Tibial artery (tissue), 4 donors: ENCODE results near the gene ZGLP1.

Experiments used
- DNase-seq, 2 donors: peaks; one replicate each; pipeline ENCODE4 v3.0.0-alpha.2; 2019
- H3K27ac ChIP-seq, 2 donors: fragments of 200-600 bp; sonication (generic) in 1 of 2; 1 replicate in 1 of 2; 2 replicates in 1 of 2; pipeline ENCODE4 v1.5.1; 2018 to 2019; ENCODE audit warnings: mild to moderate bottlenecking in 1 of 2
- H3K27me3 ChIP-seq, 2 donors: fragments of 200-600 bp; sonication (generic) in 1 of 2; one replicate each; pipeline versions ENCODE4 v1.5.1 to v1.6.0; 2016 to 2019
- H3K36me3 ChIP-seq, 3 donors: fragments of 200-600 bp; sonication (generic) in 2 of 3; one replicate each; pipeline ENCODE4 v1.5.1; 2016 to 2019; ENCODE audit warnings: mild to moderate bottlenecking in 2 of 3
- H3K4me1 ChIP-seq, 4 donors: fragments of 200-600 bp; sonication (generic) in 2 of 4; 1 replicate in 3 of 4; 2 replicates in 1 of 4; pipeline ENCODE4 v1.5.1; 2016 to 2019
- H3K4me3 ChIP-seq, 2 donors: fragments of 200-600 bp; sonication (generic) in 1 of 2; 1 replicate in 1 of 2; 2 replicates in 1 of 2; pipeline ENCODE4 v1.5.1; 2018 to 2019; ENCODE audit warnings: mild to moderate bottlenecking in 2 of 2
- H3K9me3 ChIP-seq, 3 donors: fragments of 200-600 bp; sonication (generic) in 1 of 3; one replicate each; pipeline ENCODE4 v1.5.1; 2016 to 2019
- intact Hi-C: fragments of 100-400 bp; cut with DNase I; formaldehyde crosslinking; loops from one replicate; pipeline ENCODE4 v1.15.0; 2023; ENCODE audit warnings: low total_unique reads
- TF ChIP-seq, protein P1 (sequence below), 2 experiments: fragments of 200-600 bp in 1 of 2; fragments of 450-650 bp in 1 of 2; IDR thresholded peaks; one replicate each; pipeline ENCODE4 v1.5.1; 2017 to 2019; ENCODE audit warnings: antibody characterized with exemption in 2 of 2, mild to moderate bottlenecking in 1 of 2, moderate library complexity in 1 of 2

The ZGLP1 gene

GRCh38 chr19:10258080-10258710 is 51.4 kb downstream of the ZGLP1 start:
- no peaks in the 10 kb centered on the region for H3K27me3 ChIP-seq

GRCh38 chr19:10256970-10257615 is 52.5 kb downstream of the ZGLP1 start:
- Histone ChIP-seq H3K9me3 (no peaks in the 10 kb centered on the region), H3K36me3 (peaks cover 21 to 61% (median 48%) of the 10 kb centered on the region in 3 donors), H3K4me1 (peaks cover 0 to 10% (median 9%) of the 10 kb centered on the region in 4 donors), H3K27me3 (no peaks in the 10 kb centered on the region), H3K4me3 (no peak overlapping the region), H3K27ac (no peak overlapping the region)
- intact Hi-C loops: no loop called here
- TF ChIP-seq, protein P1, sequence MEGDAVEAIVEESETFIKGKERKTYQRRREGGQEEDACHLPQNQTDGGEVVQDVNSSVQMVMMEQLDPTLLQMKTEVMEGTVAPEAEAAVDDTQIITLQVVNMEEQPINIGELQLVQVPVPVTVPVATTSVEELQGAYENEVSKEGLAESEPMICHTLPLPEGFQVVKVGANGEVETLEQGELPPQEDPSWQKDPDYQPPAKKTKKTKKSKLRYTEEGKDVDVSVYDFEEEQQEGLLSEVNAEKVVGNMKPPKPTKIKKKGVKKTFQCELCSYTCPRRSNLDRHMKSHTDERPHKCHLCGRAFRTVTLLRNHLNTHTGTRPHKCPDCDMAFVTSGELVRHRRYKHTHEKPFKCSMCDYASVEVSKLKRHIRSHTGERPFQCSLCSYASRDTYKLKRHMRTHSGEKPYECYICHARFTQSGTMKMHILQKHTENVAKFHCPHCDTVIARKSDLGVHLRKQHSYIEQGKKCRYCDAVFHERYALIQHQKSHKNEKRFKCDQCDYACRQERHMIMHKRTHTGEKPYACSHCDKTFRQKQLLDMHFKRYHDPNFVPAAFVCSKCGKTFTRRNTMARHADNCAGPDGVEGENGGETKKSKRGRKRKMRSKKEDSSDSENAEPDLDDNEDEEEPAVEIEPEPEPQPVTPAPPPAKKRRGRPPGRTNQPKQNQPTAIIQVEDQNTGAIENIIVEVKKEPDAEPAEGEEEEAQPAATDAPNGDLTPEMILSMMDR (IDR thresholded peaks at IDR 0.05): no peak
- no peak for DNase-seq

More at GRCh38 chr19:10258080-10258710, 51.4 kb downstream of the ZGLP1 start:
- Histone ChIP-seq H3K36me3 (peaks cover 21 to 61% (median 48%) of the 10 kb centered on the region in 3 donors), H3K4me1 (peaks cover 0 to under 1% (median 0%) of the 10 kb centered on the region in 4 donors), H3K4me3 (no peak overlapping the region), H3K9me3 (no peaks in the 10 kb centered on the region), H3K27ac (no peak overlapping the region)
- intact Hi-C loops: no loop called here
- DNase-seq: no peak
- TF ChIP-seq, protein P1 (IDR thresholded peaks at IDR 0.05): no peak

DNA sequence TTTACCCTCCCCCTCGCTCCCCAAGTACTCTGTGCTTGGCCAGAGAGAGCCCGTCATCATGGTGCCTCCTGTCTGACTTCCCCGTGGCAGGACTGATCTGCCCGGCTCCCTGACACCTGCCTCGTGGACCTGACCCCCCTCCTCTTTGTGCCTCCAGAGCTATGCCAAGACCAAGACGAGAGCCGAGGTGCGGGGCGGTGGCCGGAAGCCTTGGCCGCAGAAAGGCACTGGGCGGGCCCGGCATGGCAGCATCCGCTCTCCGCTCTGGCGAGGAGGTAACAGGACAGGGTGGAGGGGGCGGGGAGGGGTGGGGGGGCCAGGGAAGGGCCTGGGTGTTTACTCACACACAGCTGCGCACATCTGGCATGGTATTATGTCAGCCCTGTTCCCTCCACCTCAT is 53.1 kb downstream of the ZGLP1 start:
- TF ChIP-seq, protein P1 (IDR thresholded peaks at IDR 0.05): no peak
- no peaks in the 10 kb centered on the region for H3K27me3 ChIP-seq
- H3K4me3 ChIP-seq: no peak overlapping the region
- no peaks in the 10 kb centered on the region for H3K9me3 ChIP-seq
- H3K36me3 ChIP-seq: peaks cover 21 to 61% (median 48%) of the 10 kb centered on the region in 3 donors
- no peak for DNase-seq
- H3K27ac ChIP-seq: no peak overlapping the region
- intact Hi-C loops: no loop called here
- peaks cover 0 to 11% (median 9%) of the 10 kb centered on the region in 4 donors for H3K4me1 ChIP-seq

DNA sequence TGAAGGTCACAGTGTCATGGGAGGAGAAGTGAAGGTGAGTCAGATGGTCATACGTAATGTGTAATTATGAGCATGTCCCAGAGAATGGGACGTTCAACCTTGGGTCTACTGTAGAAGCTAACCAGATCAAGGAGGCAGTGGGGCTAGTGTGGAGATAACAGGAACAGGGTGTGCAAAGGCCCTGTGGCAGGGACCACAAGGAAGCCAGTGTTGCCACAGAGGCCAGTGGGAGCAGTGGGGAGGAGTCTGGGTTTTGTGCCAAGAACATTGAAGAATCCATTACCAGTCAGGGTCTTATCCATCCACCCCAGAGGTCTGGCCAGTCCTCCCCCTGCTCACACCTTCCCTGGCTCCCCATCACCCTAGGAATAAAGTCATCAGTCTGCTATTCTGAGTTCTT is 54.3 kb downstream of the ZGLP1 start:
- DNase-seq: no peak
- intact Hi-C loops: no loop called here
- H3K36me3 ChIP-seq: peaks cover 21 to 61% (median 48%) of the 10 kb centered on the region in 3 donors

More for the DNA sequence above, 54.3 kb downstream of the ZGLP1 start:
- Histone ChIP-seq H3K4me3 (no peak overlapping the region), H3K4me1 (peaks cover 0 to 20% (median 13%) of the 10 kb centered on the region in 4 donors), H3K9me3 (no peaks in the 10 kb centered on the region), H3K27ac (no peak overlapping the region), H3K27me3 (no peaks in the 10 kb centered on the region)
- TF ChIP-seq, protein P1 (IDR thresholded peaks at IDR 0.05): no peak
